WERI-Rb-1 (cell line): ENCODE results near the gene B2M.
"Not testable (repeated sequence)": the region's sequence is repeated elsewhere in the genome, so short reads cannot be mapped to it uniquely, and the experiment has no call there.

Source experiments
- DNase-seq: peaks from one replicate; pipeline ENCODE4 v3.0.0-alpha.2; 2020
- H3K27ac ChIP-seq: fragments of 250-450 bp; sonication (Bioruptor Pico); 2 replicates; pipeline ENCODE4 v1.5.1; 2020; ENCODE audit warnings: mild to moderate bottlenecking, moderate library complexity
- H3K27me3 ChIP-seq: fragments of 250-450 bp; sonication (Bioruptor Pico); 2 replicates; pipeline ENCODE4 v1.5.1; 2021; ENCODE audit warnings: mild to moderate bottlenecking, low read depth, moderate library complexity; ENCODE audit not compliant: insufficient read depth, severe bottlenecking
- H3K36me3 ChIP-seq: fragments of 250-450 bp; sonication (Bioruptor Pico); 2 replicates; pipeline ENCODE4 v1.5.1; 2020; ENCODE audit warnings: mild to moderate bottlenecking, moderate library complexity
- H3K4me3 ChIP-seq: 2 replicates; pipeline ENCODE4 v1.5.1; 2011; ENCODE audit warnings: low read depth, mild to moderate bottlenecking, control low read depth, low read length
- H3K9me3 ChIP-seq: fragments of 250-450 bp; sonication (Bioruptor Pico); 2 replicates; pipeline ENCODE4 v1.5.1; 2021; ENCODE audit warnings: mild to moderate bottlenecking, moderate library complexity; ENCODE audit not compliant: severe bottlenecking
- TF ChIP-seq, protein P1 (sequence below): IDR thresholded peaks from 2 replicates; pipeline ENCODE4 v1.5.1; 2011; ENCODE audit warnings: low read depth, mild to moderate bottlenecking, control low read depth, inconsistent platforms, low read length

Gene B2M

DNA sequence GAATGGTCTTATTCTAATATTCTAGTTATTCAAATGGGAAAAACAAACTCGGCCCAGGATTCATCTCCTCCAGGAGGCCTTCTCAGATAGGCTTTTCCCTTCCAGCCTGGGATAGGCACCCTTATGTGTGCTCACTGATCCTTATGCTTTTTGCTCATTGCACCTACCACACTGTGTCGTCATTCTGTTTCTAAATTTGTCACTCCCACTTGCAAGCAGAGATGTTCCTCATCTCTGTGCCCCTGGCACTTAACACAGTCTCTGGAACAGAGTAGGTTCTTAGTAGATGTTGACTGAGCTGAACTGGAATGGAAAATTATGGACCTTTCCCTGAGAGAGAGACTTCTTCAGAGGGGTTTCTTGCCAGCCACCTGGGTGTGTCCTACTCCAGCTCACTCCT, 29.1 kb upstream of the B2M start:
- no peaks in the 10 kb centered on the region for H3K27me3 ChIP-seq
- no peak for DNase-seq
- no peak overlapping the region for H3K27ac ChIP-seq
- TF ChIP-seq, protein P1, sequence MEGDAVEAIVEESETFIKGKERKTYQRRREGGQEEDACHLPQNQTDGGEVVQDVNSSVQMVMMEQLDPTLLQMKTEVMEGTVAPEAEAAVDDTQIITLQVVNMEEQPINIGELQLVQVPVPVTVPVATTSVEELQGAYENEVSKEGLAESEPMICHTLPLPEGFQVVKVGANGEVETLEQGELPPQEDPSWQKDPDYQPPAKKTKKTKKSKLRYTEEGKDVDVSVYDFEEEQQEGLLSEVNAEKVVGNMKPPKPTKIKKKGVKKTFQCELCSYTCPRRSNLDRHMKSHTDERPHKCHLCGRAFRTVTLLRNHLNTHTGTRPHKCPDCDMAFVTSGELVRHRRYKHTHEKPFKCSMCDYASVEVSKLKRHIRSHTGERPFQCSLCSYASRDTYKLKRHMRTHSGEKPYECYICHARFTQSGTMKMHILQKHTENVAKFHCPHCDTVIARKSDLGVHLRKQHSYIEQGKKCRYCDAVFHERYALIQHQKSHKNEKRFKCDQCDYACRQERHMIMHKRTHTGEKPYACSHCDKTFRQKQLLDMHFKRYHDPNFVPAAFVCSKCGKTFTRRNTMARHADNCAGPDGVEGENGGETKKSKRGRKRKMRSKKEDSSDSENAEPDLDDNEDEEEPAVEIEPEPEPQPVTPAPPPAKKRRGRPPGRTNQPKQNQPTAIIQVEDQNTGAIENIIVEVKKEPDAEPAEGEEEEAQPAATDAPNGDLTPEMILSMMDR = no peak
- H3K36me3 ChIP-seq = no peaks in the 10 kb centered on the region
- no peaks in the 10 kb centered on the region for H3K9me3 ChIP-seq
- H3K4me3 ChIP-seq = no peak overlapping the region

DNA sequence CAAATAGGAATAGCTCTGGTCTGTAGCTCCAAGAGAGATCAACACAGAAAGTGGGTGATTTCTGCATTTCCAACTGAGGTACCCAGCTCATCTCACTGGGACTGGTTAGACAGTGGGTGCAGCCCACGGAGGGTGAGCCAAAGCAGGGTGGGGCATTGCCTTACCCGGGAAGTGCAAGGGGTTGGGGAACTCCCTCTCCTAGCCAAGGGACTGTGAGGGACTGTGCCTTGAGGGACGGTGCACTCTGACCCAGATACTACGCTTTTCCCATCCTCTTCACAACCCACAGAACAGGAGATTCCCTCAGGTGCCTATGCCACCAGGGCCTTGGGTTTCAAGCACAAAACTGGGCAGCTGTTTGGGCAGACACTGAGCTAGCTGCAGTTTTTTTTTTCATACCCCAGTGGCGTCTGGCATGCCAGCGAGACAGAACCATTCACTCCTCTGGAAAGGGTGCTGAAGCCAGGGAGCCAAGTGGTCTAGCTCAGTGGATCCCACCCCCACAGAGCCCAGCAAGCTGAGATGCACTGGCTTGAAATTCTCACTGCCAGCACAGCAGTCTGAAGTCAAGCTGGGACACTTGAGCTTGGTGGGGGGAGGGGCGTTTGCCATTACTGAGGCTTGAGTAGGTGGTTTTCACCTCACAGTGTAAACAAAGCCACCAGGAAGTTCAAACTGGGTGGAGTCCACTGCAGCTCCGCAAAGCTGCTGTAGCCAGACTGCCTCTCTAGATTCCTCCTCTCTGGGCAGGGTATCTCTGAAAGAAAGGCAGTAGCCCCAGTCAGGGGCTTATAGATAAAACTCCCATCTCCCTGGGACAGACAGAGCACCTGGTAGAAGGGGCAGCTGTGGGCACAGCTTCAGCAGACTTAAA, 28.3 kb upstream of the B2M start:
- not testable (repeated sequence) for H3K9me3 ChIP-seq, H3K4me3 ChIP-seq, H3K36me3 ChIP-seq, H3K27me3 ChIP-seq
- H3K27ac ChIP-seq = peak overlapping the region; percentile 42
- DNase-seq = peak; percentile 84

DNA sequence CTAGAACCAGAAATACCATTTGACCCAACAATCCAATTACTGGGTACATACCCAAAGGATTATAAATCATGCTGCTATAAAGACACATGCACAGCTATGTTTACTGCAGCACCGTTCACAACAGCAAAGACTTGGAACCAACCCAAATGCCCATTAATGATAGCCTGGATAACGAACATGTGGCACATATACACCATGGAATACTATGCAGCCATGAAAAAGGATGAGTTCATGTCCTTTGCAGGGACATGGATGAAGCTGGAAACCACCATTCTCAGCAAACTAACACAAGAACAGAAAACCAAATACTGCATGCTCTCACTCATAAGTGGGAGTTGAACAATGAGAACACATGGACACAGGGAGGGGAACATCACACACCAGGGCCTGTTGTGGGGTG, 22.0 kb upstream of the B2M start:
- not testable (repeated sequence) for DNase-seq, H3K27ac ChIP-seq, H3K36me3 ChIP-seq, H3K27me3 ChIP-seq, H3K4me3 ChIP-seq, H3K9me3 ChIP-seq

DNA sequence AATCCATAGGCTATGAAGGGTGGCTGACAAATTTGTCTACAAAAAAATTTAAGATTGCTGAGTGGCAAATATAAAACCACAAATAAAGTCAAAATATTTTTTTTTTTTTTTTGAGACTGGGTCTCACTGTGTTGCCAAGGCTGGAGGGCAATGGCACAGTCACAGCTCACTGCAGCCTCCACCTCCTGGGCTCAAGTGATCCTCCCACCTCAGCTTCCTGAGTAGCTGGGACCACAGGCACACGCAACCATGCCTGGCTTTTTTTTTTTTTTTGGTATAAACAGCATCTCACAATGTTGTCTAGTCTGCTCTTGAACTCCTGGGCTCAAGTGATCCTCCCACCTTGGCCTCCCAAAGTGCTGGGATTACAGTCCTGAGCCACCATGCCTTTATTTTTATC, 21.1 kb upstream of the B2M start:
- not testable (repeated sequence) for DNase-seq, H3K27me3 ChIP-seq, H3K9me3 ChIP-seq, H3K27ac ChIP-seq, H3K36me3 ChIP-seq, H3K4me3 ChIP-seq

DNA sequence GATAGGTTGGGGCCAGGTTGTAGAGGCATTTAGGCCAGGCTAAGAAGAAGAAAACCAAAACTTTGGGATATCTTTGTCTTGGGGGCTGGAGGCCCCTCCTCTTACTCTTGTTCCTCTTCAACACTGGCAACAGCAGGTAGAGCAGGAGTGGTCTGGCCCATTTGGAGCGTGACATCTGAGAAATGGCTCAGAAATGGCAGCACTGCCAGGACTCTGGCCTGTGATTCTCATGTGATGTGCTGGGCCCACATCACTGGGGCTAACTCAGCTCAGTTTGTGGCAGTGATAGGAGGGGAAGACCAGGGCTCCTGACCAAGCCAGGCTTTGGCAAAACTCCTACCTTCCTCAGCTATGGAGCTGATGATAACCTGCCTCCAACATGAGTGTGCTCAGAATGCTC, 18.7 kb upstream of the B2M start:
- no peak overlapping the region for H3K27ac ChIP-seq
- H3K4me3 ChIP-seq = no peak overlapping the region
- DNase-seq = no peak
- TF ChIP-seq, protein P1 = no peak
- no peaks in the 10 kb centered on the region for H3K36me3 ChIP-seq
- H3K27me3 ChIP-seq = no peaks in the 10 kb centered on the region
- H3K9me3 ChIP-seq = peaks cover 2% of the 10 kb centered on the region

DNA sequence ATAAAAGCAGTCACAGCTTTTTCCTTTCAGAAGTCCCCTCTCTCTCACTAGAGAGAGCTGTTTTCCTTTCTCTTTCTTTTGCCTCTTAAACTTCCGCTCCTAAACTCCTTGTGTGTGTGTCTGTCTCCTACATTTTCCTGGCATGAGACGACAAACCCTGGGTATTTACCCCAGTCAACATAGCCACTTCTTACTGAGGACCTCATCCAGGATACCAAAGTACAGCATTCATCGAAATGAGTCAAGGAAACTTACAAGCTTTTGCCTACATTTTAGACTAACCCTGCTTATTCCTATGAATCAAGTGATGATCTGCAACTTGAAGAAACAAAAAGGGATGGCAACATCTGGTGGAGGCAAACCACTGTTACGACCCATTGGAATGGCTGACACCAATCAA, 16.9 kb upstream of the B2M start:
- DNase-seq = no peak
- no peaks in the 10 kb centered on the region for H3K27me3 ChIP-seq
- TF ChIP-seq, protein P1 = no peak
- no peaks in the 10 kb centered on the region for H3K9me3 ChIP-seq
- no peaks in the 10 kb centered on the region for H3K36me3 ChIP-seq
- H3K27ac ChIP-seq = no peak overlapping the region
- no peak overlapping the region for H3K4me3 ChIP-seq

DNA sequence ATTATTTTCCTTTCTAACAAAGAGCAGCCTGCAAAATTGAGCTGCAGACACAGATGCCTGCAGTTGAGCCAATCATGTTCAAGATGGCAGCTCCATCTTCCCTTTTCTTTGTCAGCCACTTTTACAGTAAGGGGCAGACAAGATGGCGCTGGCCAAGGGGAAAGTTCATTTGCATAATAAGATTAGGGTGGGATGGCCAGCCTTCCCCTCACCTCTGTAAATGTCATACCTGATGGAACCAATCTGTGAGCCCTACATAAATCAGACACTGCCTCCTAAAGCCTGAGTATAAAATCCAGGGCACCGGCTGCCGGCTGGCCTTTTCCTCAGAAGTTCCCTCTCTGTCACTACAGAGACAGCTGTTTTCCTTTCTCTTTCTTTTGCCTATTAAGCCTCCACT, 16.0 kb upstream of the B2M start:
- TF ChIP-seq, protein P1 = no peak
- Histone ChIP-seq H3K27ac (peak overlapping the region; percentile 32; the same call in 1 of the 2 replicates), H3K4me3 (no peak overlapping the region), H3K27me3 (no peaks in the 10 kb centered on the region), H3K9me3 (no peaks in the 10 kb centered on the region), H3K36me3 (no peaks in the 10 kb centered on the region)
- DNase-seq = peak; percentile 74
